Fibroblast of lung (primary cell): ENCODE data around the gene LYSMD2. TPM values are rescaled to one million over a fixed set of nuclear protein-coding genes. Genes with fewer than 3 reads are reported as not detected.

Source experiments
- DNase-seq, 2 donors: peaks; one replicate each; pipeline versions ENCODE4 v3.0.0 to v3.0.0-alpha.2; 2010; ENCODE audit warnings: low read depth in 2 of 2
- H2AFZ ChIP-seq: 2 replicates; pipeline ENCODE4 v1.5.1; 2012; ENCODE audit warnings: low read length, control low read depth, inconsistent platforms
- H3K27ac ChIP-seq: 2 replicates; pipeline ENCODE4 v1.5.1; 2011; ENCODE audit warnings: low read length, control low read depth; ENCODE audit not compliant: insufficient read depth
- H3K27me3 ChIP-seq: 2 replicates; pipeline ENCODE4 v1.5.1; 2011; ENCODE audit warnings: mild to moderate bottlenecking, low read length; ENCODE audit not compliant: control insufficient read depth, insufficient read depth
- H3K36me3 ChIP-seq: 2 replicates; pipeline ENCODE4 v1.5.1; 2011; ENCODE audit warnings: low read length; ENCODE audit not compliant: control insufficient read depth, insufficient read depth
- H3K4me1 ChIP-seq: 2 replicates; pipeline ENCODE4 v1.5.1; 2011; ENCODE audit warnings: low read length; ENCODE audit not compliant: control insufficient read depth, insufficient read depth; ENCODE audit errors: extremely low read depth
- H3K4me2 ChIP-seq: 2 replicates; pipeline ENCODE4 v1.5.1; 2011; ENCODE audit warnings: low read length, control low read depth; ENCODE audit not compliant: insufficient read depth; ENCODE audit errors: extremely low read depth
- H3K4me3 ChIP-seq, 4 experiments: fragments of 200-600 bp in 1 of 4; sonication (generic) in 1 of 4; replicated peaks in 1 of 4; 2 replicates each; pipeline ENCODE4 v1.5.1; 2011 to 2016; ENCODE audit warnings: low read length in 4 of 4, low read depth in 3 of 4, mild to moderate bottlenecking in 3 of 4, control low read depth in 2 of 4, inconsistent platforms in 1 of 4, mixed read lengths in 1 of 4; ENCODE audit not compliant: insufficient read depth in 1 of 4; ENCODE audit errors: control extremely low read depth in 1 of 4
- H3K79me2 ChIP-seq: 2 replicates; pipeline ENCODE4 v1.5.1; 2012; ENCODE audit warnings: mild to moderate bottlenecking, low read length, inconsistent platforms; ENCODE audit not compliant: control insufficient read depth, insufficient read depth
- H3K9ac ChIP-seq: 2 replicates; pipeline ENCODE4 v1.5.1; 2011; ENCODE audit warnings: mild to moderate bottlenecking, low read length, control low read depth; ENCODE audit not compliant: insufficient read depth
- H3K9me3 ChIP-seq: 2 replicates; pipeline ENCODE4 v1.5.1; 2012; ENCODE audit warnings: low read depth, low read length; ENCODE audit not compliant: control insufficient read depth, insufficient read depth
- H4K20me1 ChIP-seq: 2 replicates; pipeline ENCODE4 v1.5.1; 2011; ENCODE audit warnings: low read length; ENCODE audit not compliant: control insufficient read depth, insufficient read depth; ENCODE audit errors: extremely low read depth
- EZH2 ChIP-seq: IDR thresholded peaks from 2 replicates; pipeline ENCODE4 v1.5.1; 2012; ENCODE audit warnings: low read length, control low read depth, mild to moderate bottlenecking; ENCODE audit errors: missing control alignments
- polyA plus RNA-seq, 2 donors: library from polyadenylated mRNA; depleted of rRNA in 1 of 2; stranded (reverse) in 1 of 2; unstranded in 1 of 2; fragments of >200 nt; gene quantifications; 2 replicates each; pipeline ENCODE4 v1.2.1, GENCODE V29; 2011 to 2012; ENCODE audit warnings: missing spikeins in 1 of 2
- total RNA-seq: library from RNA; depleted of rRNA; stranded (reverse); fragments of >200 nt; gene quantifications from 2 replicates; pipeline ENCODE4 v1.2.1, GENCODE V29; 2014
- TF ChIP-seq, protein P1 (sequence below), 2 donors: IDR thresholded peaks in 1 of 2; conservative IDR thresholded peaks in 1 of 2; 1 replicate in 1 of 2; 2 replicates in 1 of 2; pipeline ENCODE4 v1.5.1; 2011 to 2012; ENCODE audit warnings: low read length in 2 of 2, control low read depth in 1 of 2, inconsistent platforms in 1 of 2, low read depth in 1 of 2, mild to moderate bottlenecking in 1 of 2

LYSMD2 gene
- total and polyA plus RNA-seq, 2 donors (not counting 1 experiment from before 2014, with no cell fraction given): 7.8 to 10.1 TPM

DNA sequence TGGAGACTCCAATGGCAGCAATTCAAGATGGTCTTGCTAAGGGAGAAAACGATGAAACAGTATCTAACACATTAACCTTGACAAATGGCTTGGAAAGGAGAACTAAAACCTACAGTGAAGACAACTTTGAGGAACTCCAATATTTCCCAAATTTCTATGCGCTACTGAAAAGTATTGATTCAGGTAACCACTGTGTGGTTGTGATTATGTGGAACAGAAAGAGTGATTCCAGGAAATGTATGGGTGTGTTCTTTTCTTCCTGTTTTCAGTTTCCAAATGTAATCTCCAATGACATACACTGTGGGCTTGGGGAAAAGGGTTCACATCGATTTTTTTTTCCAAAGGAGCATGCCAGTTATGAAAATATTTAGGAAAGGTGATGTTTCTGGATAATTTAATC lies 45.3 kb downstream of the LYSMD2 start:
- Histone ChIP-seq H3K4me3 (no peak overlapping the region), H3K9me3 (no peaks in the 10 kb centered on the region), H3K36me3 (no peaks in the 10 kb centered on the region), H2AFZ (no peak overlapping the region), H3K27me3 (peaks cover 10% of the 10 kb centered on the region), H3K4me1 (no peaks in the 10 kb centered on the region), H4K20me1 (no peaks in the 10 kb centered on the region), H3K27ac (no peak overlapping the region), H3K9ac (no peak overlapping the region), H3K4me2 (no peak overlapping the region), H3K79me2 (no peaks in the 10 kb centered on the region)
- DNase-seq: no peak
- TF ChIP-seq, protein P1, sequence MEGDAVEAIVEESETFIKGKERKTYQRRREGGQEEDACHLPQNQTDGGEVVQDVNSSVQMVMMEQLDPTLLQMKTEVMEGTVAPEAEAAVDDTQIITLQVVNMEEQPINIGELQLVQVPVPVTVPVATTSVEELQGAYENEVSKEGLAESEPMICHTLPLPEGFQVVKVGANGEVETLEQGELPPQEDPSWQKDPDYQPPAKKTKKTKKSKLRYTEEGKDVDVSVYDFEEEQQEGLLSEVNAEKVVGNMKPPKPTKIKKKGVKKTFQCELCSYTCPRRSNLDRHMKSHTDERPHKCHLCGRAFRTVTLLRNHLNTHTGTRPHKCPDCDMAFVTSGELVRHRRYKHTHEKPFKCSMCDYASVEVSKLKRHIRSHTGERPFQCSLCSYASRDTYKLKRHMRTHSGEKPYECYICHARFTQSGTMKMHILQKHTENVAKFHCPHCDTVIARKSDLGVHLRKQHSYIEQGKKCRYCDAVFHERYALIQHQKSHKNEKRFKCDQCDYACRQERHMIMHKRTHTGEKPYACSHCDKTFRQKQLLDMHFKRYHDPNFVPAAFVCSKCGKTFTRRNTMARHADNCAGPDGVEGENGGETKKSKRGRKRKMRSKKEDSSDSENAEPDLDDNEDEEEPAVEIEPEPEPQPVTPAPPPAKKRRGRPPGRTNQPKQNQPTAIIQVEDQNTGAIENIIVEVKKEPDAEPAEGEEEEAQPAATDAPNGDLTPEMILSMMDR (conservative IDR thresholded peaks at IDR 0.05 in 1 of 2, IDR thresholded peaks at IDR 0.05 in 1 of 2; ENCODE audit: low read depth in 1 of 2, low read length in 2 of 2): no peak
- no peak for TF ChIP-seq EZH2

DNA sequence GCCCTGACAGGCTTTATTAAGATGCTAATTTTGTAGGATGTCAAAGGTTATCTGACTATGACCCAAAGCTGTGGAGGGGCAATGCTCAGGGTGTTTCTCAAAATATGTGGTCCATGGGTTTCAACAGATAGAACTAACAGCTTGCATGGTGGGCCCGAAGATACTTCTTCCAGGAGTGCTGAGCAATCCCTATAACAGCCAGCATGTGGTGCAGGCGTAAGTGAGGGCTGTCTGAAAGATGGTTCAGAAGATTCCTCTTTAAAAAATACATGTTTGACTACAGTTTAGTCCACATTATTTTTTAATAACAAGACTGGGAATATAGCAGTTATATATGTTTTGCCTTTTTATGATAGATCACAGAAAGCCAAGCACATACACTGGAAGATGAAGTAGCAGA lies 48.6 kb downstream of the LYSMD2 start:
- H3K9me3 ChIP-seq: no peaks in the 10 kb centered on the region
- H3K4me1 ChIP-seq: no peaks in the 10 kb centered on the region
- no peak for DNase-seq
- no peak overlapping the region for H3K27ac ChIP-seq
- H4K20me1 ChIP-seq: no peaks in the 10 kb centered on the region
- H3K36me3 ChIP-seq: no peaks in the 10 kb centered on the region
- no peak overlapping the region for H3K4me2 ChIP-seq
- no peak overlapping the region for H2AFZ ChIP-seq
- no peak for TF ChIP-seq EZH2
- TF ChIP-seq, protein P1 (conservative IDR thresholded peaks at IDR 0.05 in 1 of 2, IDR thresholded peaks at IDR 0.05 in 1 of 2; ENCODE audit: low read depth in 1 of 2, low read length in 2 of 2): peak in 1 of 2 donors; percentile 30
- H3K79me2 ChIP-seq: no peaks in the 10 kb centered on the region
- H3K4me3 ChIP-seq: no peak overlapping the region
- no peak overlapping the region for H3K9ac ChIP-seq
- peaks cover 10% of the 10 kb centered on the region for H3K27me3 ChIP-seq

DNA sequence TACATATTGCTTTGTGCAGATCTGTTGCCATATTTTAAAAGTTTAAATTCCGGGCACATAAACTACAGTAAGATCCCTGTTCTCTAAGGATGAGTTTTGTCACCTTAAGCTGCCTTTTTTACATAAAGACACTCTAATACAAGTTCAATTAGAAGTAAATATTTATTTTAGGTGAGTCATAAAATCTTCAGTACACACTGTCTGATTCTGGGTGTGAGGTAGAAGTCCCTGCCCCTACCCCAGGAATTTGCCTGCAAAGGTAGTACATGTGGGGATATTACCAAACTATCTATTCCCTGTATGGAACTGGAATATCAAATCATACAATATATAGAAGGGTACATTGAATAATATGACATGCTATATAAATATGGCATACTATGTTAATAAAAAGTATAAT lies 49.9 kb downstream of the LYSMD2 start:
- no peak overlapping the region for H3K4me2 ChIP-seq
- H3K4me1 ChIP-seq: no peaks in the 10 kb centered on the region
- H3K27ac ChIP-seq: no peak overlapping the region
- no peaks in the 10 kb centered on the region for H3K9me3 ChIP-seq
- no peaks in the 10 kb centered on the region for H3K79me2 ChIP-seq
- peaks cover 10% of the 10 kb centered on the region for H3K27me3 ChIP-seq
- no peak for DNase-seq
- no peak overlapping the region for H3K9ac ChIP-seq
- no peak overlapping the region for H3K4me3 ChIP-seq
- TF ChIP-seq, protein P1 (conservative IDR thresholded peaks at IDR 0.05 in 1 of 2, IDR thresholded peaks at IDR 0.05 in 1 of 2; ENCODE audit: low read depth in 1 of 2, low read length in 2 of 2): no peak
- TF ChIP-seq EZH2: no peak
- H2AFZ ChIP-seq: no peak overlapping the region
- no peaks in the 10 kb centered on the region for H4K20me1 ChIP-seq
- no peaks in the 10 kb centered on the region for H3K36me3 ChIP-seq
